Type B pancreatic cell (in vitro differentiated cells): Measurements from ENCODE around the gene ZNF830. TPM values are rescaled to one million over a fixed set of nuclear protein-coding genes. Genes with fewer than 3 reads are reported as not detected.

Source experiments
- DNase-seq: peaks from one replicate; pipeline ENCODE4 v3.0.0; 2021; ENCODE audit warnings: mixed read lengths; ENCODE audit not compliant: unreplicated experiment; ENCODE audit errors: extremely low spot score
- H3K27ac Mint-ChIP-seq: 2 replicates; pipeline ENCODE4 v1.8.0; 2021; ENCODE audit warnings: mild to moderate bottlenecking, mixed read lengths
- H3K27me3 Mint-ChIP-seq: 2 replicates; pipeline ENCODE4 v1.8.0; 2021; ENCODE audit warnings: mixed read lengths
- H3K36me3 Mint-ChIP-seq: 2 replicates; pipeline ENCODE4 v1.8.0; 2021; ENCODE audit warnings: mixed read lengths
- H3K4me1 Mint-ChIP-seq: one replicate; pipeline ENCODE4 v1.8.0; 2021; ENCODE audit warnings: mixed read lengths; ENCODE audit not compliant: unreplicated experiment
- H3K4me3 Mint-ChIP-seq: 2 replicates; pipeline ENCODE4 v1.8.0; 2021; ENCODE audit warnings: mild to moderate bottlenecking, mixed read lengths
- H3K9me3 Mint-ChIP-seq: 2 replicates; pipeline ENCODE4 v1.8.0; 2021; ENCODE audit warnings: mixed read lengths
- CTCF ChIP-seq: fragments of 200-600 bp; sonication (generic); conservative IDR thresholded peaks from 2 replicates; pipeline ENCODE4 v1.5.0; 2021; ENCODE audit warnings: antibody characterized with exemption, mild to moderate bottlenecking
- total RNA-seq: library from RNA; stranded (reverse); gene quantifications from 2 replicates; pipeline ENCODE4 v1.2.1, GENCODE V29; 2021; ENCODE audit warnings: low replicate concordance

The ZNF830 gene
- total RNA-seq, 1 donor from 2014 or later, result 22.8 TPM

GRCh38 chr17:35002876-35003551 lies 41.7 kb downstream of the ZNF830 start:
- Mint-ChIP-seq H3K27me3 (no peaks in the 10 kb centered on the region), H3K4me1 (peaks cover 4% of the 10 kb centered on the region), H3K4me3 (no peak overlapping the region), H3K36me3 (peaks cover 23% of the 10 kb centered on the region), H3K27ac (no peak overlapping the region), H3K9me3 (no peaks in the 10 kb centered on the region)
- DNase-seq, result no peak
- no peak for TF ChIP-seq CTCF

DNA sequence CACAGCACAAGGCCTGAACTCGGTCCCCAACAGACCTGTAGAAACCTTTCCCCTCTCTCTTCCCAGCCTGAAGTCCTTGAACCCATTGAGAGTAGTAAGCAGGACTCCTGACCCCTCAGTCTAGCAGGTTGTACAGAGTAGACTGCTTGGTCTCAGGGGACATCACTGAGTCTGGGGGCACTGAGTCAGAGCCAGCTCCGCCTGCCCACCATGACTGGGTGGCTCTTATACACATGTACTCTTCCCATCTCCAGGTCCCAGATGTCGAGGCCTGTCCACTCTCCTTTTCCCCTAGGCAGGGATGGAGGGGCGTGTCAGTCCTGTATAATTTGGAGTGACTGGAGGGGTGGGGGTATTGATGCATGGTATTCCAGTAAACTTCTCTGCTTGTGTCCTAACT lies 42.4 kb downstream of the ZNF830 start:
- Mint-ChIP-seq H3K27ac (no peak overlapping the region), H3K27me3 (no peaks in the 10 kb centered on the region), H3K4me1 (no peaks in the 10 kb centered on the region), H3K9me3 (no peaks in the 10 kb centered on the region), H3K4me3 (no peak overlapping the region), H3K36me3 (peaks cover 22% of the 10 kb centered on the region)
- no peak for DNase-seq
- TF ChIP-seq CTCF, result no peak

- Mint-ChIP-seq H3K4me3 (no peak overlapping the region), H3K4me1 (no peaks in the 10 kb centered on the region), H3K27ac (no peak overlapping the region), H3K36me3 (peaks cover 24% of the 10 kb centered on the region), H3K27me3 (no peaks in the 10 kb centered on the region), H3K9me3 (no peaks in the 10 kb centered on the region)
- TF ChIP-seq CTCF, result no peak
- DNase-seq, result no peak
These were observed 45.0 kb downstream of the ZNF830 start for GRCh38 chr17:35006345-35006744.

- DNase-seq, result no peak
- Mint-ChIP-seq H3K36me3 (peaks cover 27% of the 10 kb centered on the region), H3K4me3 (no peak overlapping the region), H3K4me1 (peaks cover 4% of the 10 kb centered on the region), H3K27me3 (no peaks in the 10 kb centered on the region), H3K27ac (no peak overlapping the region), H3K9me3 (no peaks in the 10 kb centered on the region)
- no peak for TF ChIP-seq CTCF
These were observed 45.6 kb downstream of the ZNF830 start for GRCh38 chr17:35006961-35007360.

DNA sequence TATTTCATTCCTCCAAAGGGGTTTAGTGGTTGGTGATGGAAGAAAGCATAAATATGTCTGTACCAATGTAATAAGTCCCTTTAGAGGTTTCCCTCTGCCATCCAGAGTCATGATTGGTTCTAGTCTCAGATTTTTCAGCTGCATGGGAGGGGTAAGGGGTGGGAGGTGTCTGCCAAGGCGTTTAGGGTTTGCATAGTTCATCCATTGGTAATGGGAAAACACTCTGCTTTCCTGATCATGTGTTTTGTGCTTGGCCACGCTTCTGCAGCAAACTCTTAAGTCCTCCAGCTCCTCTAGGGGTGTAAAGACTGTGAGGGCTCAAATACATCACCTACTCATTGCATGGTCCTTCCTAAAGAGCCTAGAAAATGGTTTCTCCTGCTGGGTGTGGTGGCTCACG lies 48.8 kb downstream of the ZNF830 start:
- H3K27ac Mint-ChIP-seq, result no peak overlapping the region

More for the DNA sequence above, 48.8 kb downstream of the ZNF830 start:
- H3K9me3 Mint-ChIP-seq, result no peaks in the 10 kb centered on the region
- H3K27me3 Mint-ChIP-seq, result no peaks in the 10 kb centered on the region
- no peak for TF ChIP-seq CTCF
- no peak overlapping the region for H3K4me3 Mint-ChIP-seq
- H3K4me1 Mint-ChIP-seq, result peaks cover 4% of the 10 kb centered on the region
- peaks cover 27% of the 10 kb centered on the region for H3K36me3 Mint-ChIP-seq
- no peak for DNase-seq
